Measurements from ENCODE around the gene IDNK. TPM values are rescaled to one million over a fixed set of nuclear protein-coding genes. Genes with fewer than 3 reads are reported as not detected.

The IDNK gene
- total RNA-seq, 1 donor from 2014 or later: 6.6 TPM

GRCh38 chr9:83691492-83691891 is 68.5 kb downstream of the IDNK start:
- no peak for DNase-seq (ENCODE audit: low read depth, low spot score)

Other genes with a start within 250 kb of the IDNK start
- gene FRMD3, start 84.7 kb upstream of the IDNK start, total RNA-seq: 11.5 and 17.2 TPM in 2 replicates
- 140 and 157 TPM in 2 replicates for gene UBQLN1, start 84.8 kb downstream of the IDNK start, total RNA-seq
- gene GKAP1, start 194.6 kb downstream of the IDNK start, total RNA-seq: 0.79 and 2.7 TPM in 2 replicates

Data from pulmonary artery endothelial cell (primary cell).